ENCODE measurements around the gene PRDM16. TPM values are rescaled to one million over a fixed set of nuclear protein-coding genes. Genes with fewer than 3 reads are reported as not detected.

Gene PRDM16
- polyA plus RNA-seq, 1 of the 3 experiments (the other 2 are of a cell fraction), result not detected

DNA sequence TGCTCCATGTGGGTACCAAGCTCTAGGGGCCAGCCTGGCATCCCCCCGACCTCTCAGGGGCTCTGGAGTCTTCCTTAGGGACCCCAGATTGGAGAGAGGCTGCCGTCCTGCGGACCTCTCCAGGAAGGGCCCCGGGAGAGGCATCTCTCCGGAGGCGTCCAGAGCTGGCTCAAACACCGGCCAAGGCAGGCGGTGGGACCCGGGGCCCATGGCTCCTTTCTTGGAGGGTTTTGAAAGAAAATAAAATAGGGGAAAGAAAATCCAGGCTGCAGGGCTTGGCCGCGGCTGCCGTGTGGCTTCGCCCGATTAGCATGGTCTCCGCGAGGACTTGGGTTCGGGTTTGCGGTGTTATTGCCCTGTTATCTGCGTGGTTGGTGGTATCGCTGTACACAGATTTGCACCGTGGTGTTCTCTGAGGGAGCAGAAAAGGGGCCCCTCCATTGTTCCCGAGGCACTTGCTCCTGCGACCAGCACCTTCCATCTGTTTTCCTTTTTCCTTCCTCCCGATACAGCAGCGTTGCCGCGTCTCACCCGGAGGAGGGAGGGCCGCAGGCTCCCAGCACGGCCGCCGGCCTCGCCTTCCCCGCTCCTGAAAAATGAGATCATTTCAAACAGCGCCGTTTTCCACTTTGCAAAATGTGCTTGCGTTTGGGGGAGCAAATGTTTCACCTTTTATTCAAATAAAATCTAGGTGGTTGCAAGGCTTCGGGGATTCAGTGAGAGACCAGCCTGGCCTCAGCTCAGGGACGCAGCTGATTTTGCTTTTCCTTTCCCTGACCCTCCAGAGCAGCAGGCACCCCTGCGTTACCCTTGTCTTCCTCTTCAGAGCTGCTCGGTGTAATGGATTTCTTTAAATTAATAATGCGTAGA is 86.3 kb downstream of the PRDM16 start:
- ChIA-PET CTCF (no interaction called here), POLR2A (no interaction called here)
- no peak overlapping the region for H3K27ac ChIP-seq (ENCODE audit: low read depth in 2 of 2, low read length in 1 of 2)
- no peaks in the 10 kb centered on the region for H3K36me3 ChIP-seq (replicated peaks in 1 of 2; ENCODE audit: control insufficient read depth in 1 of 2, insufficient read depth in 2 of 2, low read length in 1 of 2)
- no peaks in the 10 kb centered on the region for H3K9me3 ChIP-seq
- no peaks in the 10 kb centered on the region for H4K20me1 ChIP-seq (ENCODE audit: insufficient read depth)
- no peak overlapping the region for H3K4me2 ChIP-seq
- 70% methylated on average over 37 of the region's 42 CpGs for WGBS (ENCODE audit: low lambda C conversion rate)
- no peak for DNase-seq
- TF ChIP-seq, protein P1, sequence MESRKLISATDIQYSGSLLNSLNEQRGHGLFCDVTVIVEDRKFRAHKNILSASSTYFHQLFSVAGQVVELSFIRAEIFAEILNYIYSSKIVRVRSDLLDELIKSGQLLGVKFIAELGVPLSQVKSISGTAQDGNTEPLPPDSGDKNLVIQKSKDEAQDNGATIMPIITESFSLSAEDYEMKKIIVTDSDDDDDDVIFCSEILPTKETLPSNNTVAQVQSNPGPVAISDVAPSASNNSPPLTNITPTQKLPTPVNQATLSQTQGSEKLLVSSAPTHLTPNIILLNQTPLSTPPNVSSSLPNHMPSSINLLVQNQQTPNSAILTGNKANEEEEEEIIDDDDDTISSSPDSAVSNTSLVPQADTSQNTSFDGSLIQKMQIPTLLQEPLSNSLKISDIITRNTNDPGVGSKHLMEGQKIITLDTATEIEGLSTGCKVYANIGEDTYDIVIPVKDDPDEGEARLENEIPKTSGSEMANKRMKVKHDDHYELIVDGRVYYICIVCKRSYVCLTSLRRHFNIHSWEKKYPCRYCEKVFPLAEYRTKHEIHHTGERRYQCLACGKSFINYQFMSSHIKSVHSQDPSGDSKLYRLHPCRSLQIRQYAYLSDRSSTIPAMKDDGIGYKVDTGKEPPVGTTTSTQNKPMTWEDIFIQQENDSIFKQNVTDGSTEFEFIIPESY (IDR thresholded peaks at IDR 0.05; ENCODE audit: borderline replicate concordance, low read depth), result no peak
- no peak for TF ChIP-seq FOXJ3 (CRISPR knock-in tag; IDR thresholded peaks at IDR 0.05)
- no peak for TF ChIP-seq RAD21 (IDR thresholded peaks at IDR 0.05; ENCODE audit: low read length)
- TF ChIP-seq, protein P2, sequence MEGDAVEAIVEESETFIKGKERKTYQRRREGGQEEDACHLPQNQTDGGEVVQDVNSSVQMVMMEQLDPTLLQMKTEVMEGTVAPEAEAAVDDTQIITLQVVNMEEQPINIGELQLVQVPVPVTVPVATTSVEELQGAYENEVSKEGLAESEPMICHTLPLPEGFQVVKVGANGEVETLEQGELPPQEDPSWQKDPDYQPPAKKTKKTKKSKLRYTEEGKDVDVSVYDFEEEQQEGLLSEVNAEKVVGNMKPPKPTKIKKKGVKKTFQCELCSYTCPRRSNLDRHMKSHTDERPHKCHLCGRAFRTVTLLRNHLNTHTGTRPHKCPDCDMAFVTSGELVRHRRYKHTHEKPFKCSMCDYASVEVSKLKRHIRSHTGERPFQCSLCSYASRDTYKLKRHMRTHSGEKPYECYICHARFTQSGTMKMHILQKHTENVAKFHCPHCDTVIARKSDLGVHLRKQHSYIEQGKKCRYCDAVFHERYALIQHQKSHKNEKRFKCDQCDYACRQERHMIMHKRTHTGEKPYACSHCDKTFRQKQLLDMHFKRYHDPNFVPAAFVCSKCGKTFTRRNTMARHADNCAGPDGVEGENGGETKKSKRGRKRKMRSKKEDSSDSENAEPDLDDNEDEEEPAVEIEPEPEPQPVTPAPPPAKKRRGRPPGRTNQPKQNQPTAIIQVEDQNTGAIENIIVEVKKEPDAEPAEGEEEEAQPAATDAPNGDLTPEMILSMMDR (IDR thresholded peaks at IDR 0.05), result no peak
- TF ChIP-seq, protein P3, sequence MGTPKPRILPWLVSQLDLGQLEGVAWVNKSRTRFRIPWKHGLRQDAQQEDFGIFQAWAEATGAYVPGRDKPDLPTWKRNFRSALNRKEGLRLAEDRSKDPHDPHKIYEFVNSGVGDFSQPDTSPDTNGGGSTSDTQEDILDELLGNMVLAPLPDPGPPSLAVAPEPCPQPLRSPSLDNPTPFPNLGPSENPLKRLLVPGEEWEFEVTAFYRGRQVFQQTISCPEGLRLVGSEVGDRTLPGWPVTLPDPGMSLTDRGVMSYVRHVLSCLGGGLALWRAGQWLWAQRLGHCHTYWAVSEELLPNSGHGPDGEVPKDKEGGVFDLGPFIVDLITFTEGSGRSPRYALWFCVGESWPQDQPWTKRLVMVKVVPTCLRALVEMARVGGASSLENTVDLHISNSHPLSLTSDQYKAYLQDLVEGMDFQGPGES (IDR thresholded peaks at IDR 0.05; ENCODE audit: low read depth, low read length), result no peak
- no peak for TF ChIP-seq NFIC (IDR thresholded peaks at IDR 0.05; ENCODE audit: borderline replicate concordance)
- no peak for TF ChIP-seq YY1 (IDR thresholded peaks at IDR 0.05; ENCODE audit: low read depth)
- no peak for TF ChIP-seq MEF2A (IDR thresholded peaks at IDR 0.05; ENCODE audit: borderline replicate concordance, low read depth)
- TF ChIP-seq TCF12 (IDR thresholded peaks at IDR 0.05), result no peak
- no peak for TF ChIP-seq POLR2AphosphoS5 (IDR thresholded peaks at IDR 0.05; ENCODE audit: low read depth, low read length)
- no peak for TF ChIP-seq RCOR1 (IDR thresholded peaks at IDR 0.05; ENCODE audit: low read length)
- no peak for TF ChIP-seq GATA2 (CRISPR knock-in tag; IDR thresholded peaks at IDR 0.05)
- no peak for TF ChIP-seq TEAD4 (IDR thresholded peaks at IDR 0.05; ENCODE audit: borderline replicate concordance, insufficient read depth)
- TF ChIP-seq FOXM1 (IDR thresholded peaks at IDR 0.05; ENCODE audit: low read depth), result no peak
- TF ChIP-seq TAF1 (IDR thresholded peaks at IDR 0.05; ENCODE audit: borderline replicate concordance, low read depth, low read length), result no peak
- TF ChIP-seq, protein P4, sequence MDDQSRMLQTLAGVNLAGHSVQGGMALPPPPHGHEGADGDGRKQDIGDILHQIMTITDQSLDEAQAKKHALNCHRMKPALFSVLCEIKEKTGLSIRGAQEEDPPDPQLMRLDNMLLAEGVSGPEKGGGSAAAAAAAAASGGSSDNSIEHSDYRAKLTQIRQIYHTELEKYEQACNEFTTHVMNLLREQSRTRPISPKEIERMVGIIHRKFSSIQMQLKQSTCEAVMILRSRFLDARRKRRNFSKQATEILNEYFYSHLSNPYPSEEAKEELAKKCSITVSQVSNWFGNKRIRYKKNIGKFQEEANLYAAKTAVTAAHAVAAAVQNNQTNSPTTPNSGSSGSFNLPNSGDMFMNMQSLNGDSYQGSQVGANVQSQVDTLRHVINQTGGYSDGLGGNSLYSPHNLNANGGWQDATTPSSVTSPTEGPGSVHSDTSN (IDR thresholded peaks at IDR 0.05), result no peak
- H3K4me1 ChIP-seq (ENCODE audit: control insufficient read depth in 1 of 2, insufficient read depth in 2 of 2, low read depth in 1 of 2, low read length in 1 of 2), result peaks cover 0 to 3% of the 10 kb centered on the region in 2 experiments; a peak in 1 of 4 replicates
- H3F3A ChIP-seq (replicated peaks; ENCODE audit: insufficient read depth), result no peaks in the 10 kb centered on the region
- no peaks in the 10 kb centered on the region for H3K9me2 ChIP-seq
- H3K79me2 ChIP-seq (ENCODE audit: insufficient read depth), result no peaks in the 10 kb centered on the region
- no peak overlapping the region for H3K9ac ChIP-seq
- no peaks in the 10 kb centered on the region for H3K27me3 ChIP-seq (ENCODE audit: insufficient read depth)
- no peak overlapping the region for H3K4me3 ChIP-seq (ENCODE audit: low read depth in 2 of 2, low read length in 1 of 2)
- H2AFZ ChIP-seq (ENCODE audit: low read depth), result no peak overlapping the region

Data from SK-N-SH (cell line).